ENCODE measurements around the gene OR3A2.

DNA sequence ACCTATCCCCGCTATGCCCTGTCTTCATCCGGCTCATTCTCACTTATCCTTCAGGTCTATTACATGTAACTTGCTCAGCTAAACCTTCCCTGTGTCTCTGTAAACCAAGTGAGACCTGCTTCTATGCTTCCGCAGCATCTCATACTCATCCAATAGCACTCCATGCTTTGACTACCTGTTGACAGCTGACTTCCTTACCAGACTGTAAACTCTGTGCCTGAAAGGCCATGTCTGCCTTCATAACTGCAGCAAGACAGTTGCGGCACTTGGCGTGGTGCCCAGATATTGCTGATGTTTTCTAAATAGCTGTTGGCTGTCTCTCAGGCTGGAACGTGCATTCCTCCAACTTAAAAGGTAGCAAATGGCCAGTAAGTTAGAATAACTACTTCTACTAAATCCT is 13.9 kb upstream of the OR3A2 start:
- TF ChIP-seq CTCF (conservative IDR thresholded peaks at IDR 0.05; ENCODE audit: low read depth, low read length) (no peak), EZH2 (IDR thresholded peaks at IDR 0.05; ENCODE audit: borderline replicate concordance, low read depth, low read length, poor library complexity, severe bottlenecking) (no peak)
